Measurements from ENCODE around the gene FTCDNL1. TPM values are rescaled to one million over a fixed set of nuclear protein-coding genes. Genes with fewer than 3 reads are reported as not detected.

Gene FTCDNL1
- total RNA-seq, 1 experiment from 2014 or later: not detected

DNA sequence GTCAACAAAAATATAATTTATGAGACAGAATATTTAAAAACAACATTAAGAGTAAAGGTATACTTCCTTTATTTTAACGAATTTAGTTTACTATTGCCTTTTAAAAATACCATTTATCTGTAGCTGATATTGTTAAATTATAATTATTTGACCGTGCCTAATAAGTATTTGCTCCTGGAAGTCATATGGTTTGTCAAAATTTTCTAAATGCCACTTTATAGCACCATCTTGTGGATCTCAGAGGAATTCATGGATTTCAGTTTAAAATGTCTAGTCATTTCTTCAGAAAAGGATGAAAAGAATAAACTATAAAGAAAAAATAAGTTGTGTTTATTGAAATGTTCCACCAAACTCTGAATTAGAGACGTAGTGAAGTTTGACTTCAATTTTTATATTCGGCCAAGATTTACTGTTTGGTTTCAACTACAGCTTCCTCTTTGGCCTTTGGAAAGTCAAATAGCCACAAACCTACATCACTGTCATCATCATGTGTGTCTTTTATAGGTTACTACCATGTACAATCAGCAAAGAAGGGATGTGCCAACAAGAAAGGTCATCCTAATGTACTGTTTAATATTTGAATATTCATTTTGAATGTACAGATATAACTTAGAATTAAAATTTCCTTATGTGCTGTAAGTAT lies 10.3 kb upstream of the FTCDNL1 start:
- no peaks in the 10 kb centered on the region; the same call in none of the 2 replicates for H3K27me3 ChIP-seq (replicated peaks)
- no peak for DNase-seq (ENCODE audit: low read depth in 1 of 2, low spot score in 2 of 2)
- H3K27ac ChIP-seq: no peak overlapping the region
- H3K4me3 ChIP-seq: no peak overlapping the region
- no peaks in the 10 kb centered on the region for H3K36me3 ChIP-seq
- H3K4me1 ChIP-seq (replicated peaks): no peaks in the 10 kb centered on the region
- no peaks in the 10 kb centered on the region for H3K9me3 ChIP-seq (replicated peaks)

DNA sequence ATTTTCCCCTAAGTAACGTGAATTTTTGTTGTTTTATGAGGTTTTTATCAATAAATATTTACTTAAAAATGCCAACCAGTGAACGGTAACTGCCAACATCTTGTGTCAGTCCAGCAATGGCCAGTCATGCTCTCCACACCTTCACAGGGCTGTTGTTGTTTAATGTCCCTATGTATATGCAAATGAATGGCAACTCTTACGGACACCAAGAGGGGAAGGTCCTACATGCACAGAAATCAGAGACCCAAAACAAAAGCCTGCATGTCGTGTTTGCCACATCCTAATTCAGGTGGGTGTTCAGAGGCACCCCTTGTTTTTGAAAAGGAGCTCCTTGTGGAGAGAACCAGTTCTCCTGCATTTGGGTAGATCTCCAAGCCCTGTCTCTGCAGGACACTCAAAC lies 4.8 kb upstream of the FTCDNL1 start:
- H3K9me3 ChIP-seq (replicated peaks): no peaks in the 10 kb centered on the region
- H3K27ac ChIP-seq: no peak overlapping the region
- H3K27me3 ChIP-seq (replicated peaks): peaks cover 34% of the 10 kb centered on the region
- no peaks in the 10 kb centered on the region for H3K36me3 ChIP-seq
- peaks cover 6% of the 10 kb centered on the region; the same call in 1 of the 2 replicates for H3K4me1 ChIP-seq (replicated peaks)
- H3K4me3 ChIP-seq: no peak overlapping the region
- DNase-seq (ENCODE audit: low read depth in 1 of 2, low spot score in 2 of 2): no peak

DNA sequence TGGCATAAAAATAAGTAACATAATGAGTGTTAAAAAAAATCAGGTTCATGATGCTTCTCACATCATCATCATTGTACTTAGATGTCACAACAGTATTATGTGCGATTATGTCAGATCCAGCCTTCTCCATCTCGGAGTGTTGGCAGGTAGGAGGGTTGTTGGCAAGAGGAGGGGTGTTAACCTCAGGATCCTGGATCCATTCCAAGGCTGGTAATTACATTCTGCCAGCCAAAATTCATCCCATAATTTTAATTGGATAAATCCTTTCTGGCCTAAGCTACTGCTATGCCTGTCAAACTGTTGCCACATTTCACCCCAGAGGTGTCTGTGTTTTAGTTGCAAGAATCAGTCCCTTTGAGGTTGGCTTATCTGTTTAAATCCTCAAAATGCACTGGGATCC lies 891 bp upstream of the FTCDNL1 start:
- no peaks in the 10 kb centered on the region for H3K36me3 ChIP-seq
- peaks cover 8% of the 10 kb centered on the region; the same call in 1 of the 2 replicates for H3K4me1 ChIP-seq (replicated peaks)
- peaks cover 63% of the 10 kb centered on the region for H3K27me3 ChIP-seq (replicated peaks)
- no peaks in the 10 kb centered on the region for H3K9me3 ChIP-seq (replicated peaks)
- H3K4me3 ChIP-seq: no peak overlapping the region
- no peak for DNase-seq (ENCODE audit: low read depth in 1 of 2, low spot score in 2 of 2)
- no peak overlapping the region for H3K27ac ChIP-seq

DNA sequence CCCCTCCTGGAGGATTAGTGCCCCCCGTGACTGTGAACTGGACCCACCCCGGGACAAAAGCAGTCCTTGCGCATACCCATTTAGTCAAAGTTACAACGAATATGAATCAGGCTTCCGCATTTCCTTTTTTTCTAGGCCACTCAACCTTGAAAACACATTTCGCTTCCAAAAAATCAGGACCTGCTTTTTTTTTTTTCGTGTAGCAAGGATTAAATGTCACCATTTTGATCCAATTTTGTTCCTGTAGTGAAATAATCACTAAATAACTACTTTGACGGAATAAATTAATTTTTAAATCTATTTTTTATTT lies 464 bp upstream of the FTCDNL1 start:
- Histone ChIP-seq H3K9me3 (replicated peaks) (no peaks in the 10 kb centered on the region), H3K4me1 (replicated peaks) (peaks cover 8% of the 10 kb centered on the region; the same call in 1 of the 2 replicates), H3K27me3 (replicated peaks) (peaks cover 63% of the 10 kb centered on the region), H3K27ac (no peak overlapping the region), H3K4me3 (no peak overlapping the region), H3K36me3 (no peaks in the 10 kb centered on the region)
- no peak for DNase-seq (ENCODE audit: low read depth in 1 of 2, low spot score in 2 of 2)

DNA sequence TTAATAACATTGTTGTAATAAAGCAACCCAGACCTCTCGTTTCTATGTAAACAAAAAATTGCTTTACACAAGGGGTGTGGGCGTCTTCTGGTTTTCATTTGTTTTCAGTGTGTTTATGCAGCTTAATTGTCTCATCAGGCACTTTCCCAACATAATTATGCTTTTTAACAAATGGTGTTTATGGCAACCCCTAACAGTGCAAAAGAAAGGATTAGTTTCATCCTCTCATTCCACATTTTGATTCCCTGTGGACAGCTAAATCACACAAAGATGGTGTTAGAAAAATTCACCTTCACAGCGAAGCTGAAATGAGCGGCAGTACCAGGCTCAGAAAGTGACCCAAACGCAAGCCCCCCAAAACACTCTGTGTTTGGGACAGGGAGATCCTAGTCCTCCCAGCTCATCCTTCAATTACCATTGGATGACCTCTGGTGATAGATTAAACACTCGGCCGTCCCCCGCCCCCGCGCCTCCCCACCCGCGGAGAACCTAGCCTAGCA lies 724 bp downstream of the FTCDNL1 start:
- Histone ChIP-seq H3K4me1 (replicated peaks) (peaks cover 8% of the 10 kb centered on the region; the same call in 1 of the 2 replicates), H3K36me3 (no peaks in the 10 kb centered on the region), H3K9me3 (replicated peaks) (no peaks in the 10 kb centered on the region), H3K27me3 (replicated peaks) (peaks cover 58% of the 10 kb centered on the region), H3K27ac (no peak overlapping the region), H3K4me3 (peak overlapping the region; percentile 40; the same call in 1 of the 2 replicates)
- no peak for DNase-seq (ENCODE audit: low read depth in 1 of 2, low spot score in 2 of 2)

DNA sequence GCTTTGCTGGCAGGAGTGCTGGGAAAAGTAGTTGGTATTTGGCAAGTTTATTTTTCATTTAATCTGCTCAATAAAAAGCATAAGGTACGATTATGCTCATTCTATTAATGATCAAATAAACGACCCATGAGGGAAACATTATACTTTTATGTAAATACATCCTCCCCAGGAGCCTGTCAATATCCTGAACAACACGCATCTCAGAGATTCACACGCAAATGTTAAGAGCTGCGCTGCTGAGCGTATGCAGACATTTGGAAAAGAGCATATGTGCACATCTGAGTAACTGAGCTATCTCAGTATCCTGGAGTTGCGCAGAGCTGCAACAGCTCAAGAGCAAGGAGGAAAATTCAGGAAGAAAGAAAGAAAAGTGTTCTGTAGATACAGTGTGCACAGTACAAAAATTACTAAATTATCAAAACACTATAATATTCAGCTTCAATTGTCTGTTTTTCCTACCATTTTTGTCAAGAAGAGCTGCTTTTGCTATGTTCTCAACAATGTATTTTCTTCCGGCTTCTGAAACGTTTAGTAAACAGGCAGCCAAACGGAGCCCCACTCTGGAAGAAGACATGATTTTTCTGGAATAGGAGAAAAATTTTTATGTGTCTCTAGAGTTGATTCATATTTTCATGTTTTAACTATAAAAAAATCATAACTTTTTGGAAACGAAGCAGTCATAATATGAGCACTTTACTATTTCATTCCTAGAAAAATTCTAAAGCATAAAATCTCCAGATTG lies 2.4 kb downstream of the FTCDNL1 start:
- Histone ChIP-seq H3K36me3 (no peaks in the 10 kb centered on the region), H3K27me3 (replicated peaks) (peaks cover 53% of the 10 kb centered on the region), H3K27ac (no peak overlapping the region), H3K4me3 (no peak overlapping the region), H3K9me3 (replicated peaks) (no peaks in the 10 kb centered on the region), H3K4me1 (replicated peaks) (peaks cover 8% of the 10 kb centered on the region; the same call in 1 of the 2 replicates)
- no peak for DNase-seq (ENCODE audit: low read depth in 1 of 2, low spot score in 2 of 2)

DNA sequence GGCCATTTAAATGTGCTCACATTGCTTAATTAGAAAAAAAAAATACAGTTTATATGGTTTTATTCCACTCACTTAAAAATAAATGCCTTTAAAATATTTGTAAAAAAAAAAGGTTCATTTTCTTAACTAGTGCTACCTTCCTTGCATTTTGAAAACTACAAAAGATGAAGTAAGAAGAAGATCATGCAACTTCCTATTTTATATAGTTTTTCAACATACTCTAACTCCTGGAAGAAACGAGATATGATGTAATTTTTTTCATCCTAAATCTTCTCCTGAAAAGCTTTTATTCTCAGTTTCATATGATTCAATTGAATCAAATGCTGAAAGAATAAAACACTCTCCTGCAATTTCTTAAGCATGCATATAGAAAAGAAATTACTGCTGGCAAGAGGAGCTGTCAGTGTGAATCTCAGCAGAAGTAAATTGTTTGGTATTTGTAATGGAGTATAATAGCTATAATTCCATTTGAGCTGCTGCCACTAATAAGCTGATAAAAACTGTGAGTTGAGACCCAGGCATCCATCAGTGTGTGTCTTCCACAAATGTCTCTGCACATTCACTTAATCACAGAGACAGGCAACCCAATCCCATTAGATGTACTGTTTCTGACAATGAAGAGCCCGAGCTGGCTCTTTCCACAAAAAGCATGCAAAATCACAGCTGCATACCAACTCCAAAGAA lies 3.7 kb downstream of the FTCDNL1 start:
- Histone ChIP-seq H3K4me1 (replicated peaks) (peaks cover 8% of the 10 kb centered on the region; the same call in 1 of the 2 replicates), H3K9me3 (replicated peaks) (no peaks in the 10 kb centered on the region), H3K27ac (no peak overlapping the region), H3K27me3 (replicated peaks) (peaks cover 51% of the 10 kb centered on the region), H3K4me3 (no peak overlapping the region), H3K36me3 (no peaks in the 10 kb centered on the region)
- DNase-seq (ENCODE audit: low read depth in 1 of 2, low spot score in 2 of 2): no peak

DNA sequence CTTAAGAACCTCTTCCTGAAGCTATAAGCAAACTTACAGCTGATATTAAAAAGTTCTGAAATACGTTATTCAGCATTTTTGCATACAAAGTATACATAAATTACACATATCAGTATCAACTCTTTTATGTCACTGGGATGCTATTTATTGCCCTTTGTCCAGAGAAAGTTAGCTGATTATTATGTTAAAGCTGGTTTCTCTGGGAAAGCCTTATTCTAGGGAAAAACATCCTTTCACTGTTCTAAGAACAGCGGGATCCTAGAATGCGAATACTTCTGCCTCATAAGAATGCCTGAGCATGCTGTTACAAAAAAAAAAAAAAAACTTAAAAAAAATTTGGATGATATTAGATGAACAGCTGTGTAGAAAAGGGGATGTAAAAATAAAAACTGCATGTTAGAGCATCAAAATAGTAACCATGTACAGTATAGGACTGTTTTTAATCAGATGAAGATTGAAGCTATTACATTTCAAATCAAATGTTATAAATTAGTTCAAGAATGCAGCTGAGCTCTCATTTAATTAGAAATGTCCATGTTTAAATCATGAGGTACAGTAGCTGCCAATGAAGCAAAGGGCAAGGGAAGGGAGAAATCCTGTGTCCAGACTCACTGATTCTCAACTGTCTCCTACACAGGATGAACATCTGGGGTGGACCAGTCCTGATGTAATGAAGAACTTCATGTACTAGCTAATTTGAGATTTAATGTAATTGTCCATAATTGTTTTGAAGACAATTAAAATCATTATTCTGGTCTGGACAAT lies 8.2 kb downstream of the FTCDNL1 start:
- no peak for DNase-seq (ENCODE audit: low read depth in 1 of 2, low spot score in 2 of 2)
- no peak overlapping the region for H3K4me3 ChIP-seq

DNA sequence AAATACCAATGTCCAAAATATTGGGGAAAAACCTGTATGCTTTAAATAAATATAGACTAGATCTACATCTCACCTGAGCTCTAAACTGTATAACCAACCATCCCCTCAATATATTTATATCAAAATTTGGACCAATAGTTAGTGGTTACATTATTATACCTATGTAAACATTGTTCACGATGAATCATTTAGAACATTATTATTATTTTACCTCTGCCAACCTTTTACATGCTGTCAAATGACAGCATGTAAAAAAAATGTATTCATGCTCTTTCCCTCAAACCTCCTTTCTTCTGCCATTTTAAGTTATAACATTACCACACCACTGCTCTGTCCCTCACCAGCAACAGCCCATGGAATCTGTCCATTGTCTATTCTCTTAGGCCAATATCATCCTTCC lies 9.6 kb downstream of the FTCDNL1 start:
- Histone ChIP-seq H3K4me1 (replicated peaks) (no peaks in the 10 kb centered on the region), H3K4me3 (no peak overlapping the region), H3K9me3 (replicated peaks) (0 out of 2 replicates have a peak, but pooled peaks cover 4% of the 10 kb centered on the region), H3K27me3 (replicated peaks) (peaks cover 15% of the 10 kb centered on the region; the same call in 1 of the 2 replicates), H3K36me3 (no peaks in the 10 kb centered on the region), H3K27ac (no peak overlapping the region)
- DNase-seq (ENCODE audit: low read depth in 1 of 2, low spot score in 2 of 2): no peak

More for the DNA sequence above, 8.2 kb downstream of the FTCDNL1 start:
- no peaks in the 10 kb centered on the region for H3K4me1 ChIP-seq (replicated peaks)
- H3K27me3 ChIP-seq (replicated peaks): peaks cover 19% of the 10 kb centered on the region; the same call in 1 of the 2 replicates
- H3K27ac ChIP-seq: no peak overlapping the region
- H3K36me3 ChIP-seq: no peaks in the 10 kb centered on the region
- 0 out of 2 replicates have a peak, but pooled peaks cover 4% of the 10 kb centered on the region for H3K9me3 ChIP-seq (replicated peaks)

DNA sequence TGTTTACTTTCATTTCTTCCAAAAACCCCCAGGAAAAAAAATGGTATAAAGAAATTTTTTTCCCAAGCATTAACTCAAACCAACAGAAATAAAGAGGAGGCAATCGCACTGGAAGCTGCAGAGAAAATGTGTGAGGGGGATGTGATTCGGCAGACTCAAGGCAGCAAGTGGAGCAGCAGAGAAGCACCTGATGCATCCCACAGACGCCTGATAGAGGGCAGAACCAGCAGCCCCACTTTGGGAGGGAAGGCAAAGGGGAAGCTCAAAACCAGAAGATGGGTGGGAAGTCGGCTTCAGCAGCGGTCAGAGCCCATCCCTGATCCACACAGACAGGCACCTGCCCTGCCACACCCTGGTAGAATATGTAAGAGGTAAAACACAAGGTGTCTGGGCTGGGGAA lies 12.6 kb downstream of the FTCDNL1 start:
- no peak for DNase-seq (ENCODE audit: low read depth in 1 of 2, low spot score in 2 of 2)
- H3K4me1 ChIP-seq (replicated peaks): no peaks in the 10 kb centered on the region
- H3K4me3 ChIP-seq: no peak overlapping the region
- H3K27me3 ChIP-seq (replicated peaks): 0 out of 2 replicates have a peak, but pooled peaks cover 12% of the 10 kb centered on the region
- H3K9me3 ChIP-seq (replicated peaks): 0 out of 2 replicates have a peak, but pooled peaks cover 4% of the 10 kb centered on the region
- H3K27ac ChIP-seq: no peak overlapping the region
- H3K36me3 ChIP-seq: no peaks in the 10 kb centered on the region

DNA sequence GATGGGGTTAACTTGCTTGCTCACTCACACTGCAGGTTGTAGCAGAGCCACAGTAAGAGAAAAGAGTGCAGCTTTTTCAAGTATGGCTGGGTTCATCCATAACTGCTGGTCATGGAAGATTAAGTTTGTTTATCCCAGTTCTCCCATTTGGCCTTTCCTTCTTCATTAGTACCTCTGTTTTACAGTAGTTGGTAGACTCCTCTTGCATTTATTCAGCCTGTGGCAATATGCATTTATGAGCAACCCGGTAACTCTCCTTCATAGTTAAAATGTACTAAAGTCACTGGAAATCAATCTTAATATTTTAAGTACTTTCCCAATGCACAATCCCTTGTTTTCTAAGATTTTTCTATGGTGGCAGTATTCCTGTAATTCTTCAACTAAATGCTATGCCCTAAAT lies 14.0 kb downstream of the FTCDNL1 start:
- H3K9me3 ChIP-seq (replicated peaks): 0 out of 2 replicates have a peak, but pooled peaks cover 4% of the 10 kb centered on the region
- no peak for DNase-seq (ENCODE audit: low read depth in 1 of 2, low spot score in 2 of 2)
- 0 out of 2 replicates have a peak, but pooled peaks cover 7% of the 10 kb centered on the region for H3K27me3 ChIP-seq (replicated peaks)
- no peaks in the 10 kb centered on the region for H3K36me3 ChIP-seq
- H3K27ac ChIP-seq: no peak overlapping the region
- H3K4me1 ChIP-seq (replicated peaks): no peaks in the 10 kb centered on the region
- H3K4me3 ChIP-seq: no peak overlapping the region

DNA sequence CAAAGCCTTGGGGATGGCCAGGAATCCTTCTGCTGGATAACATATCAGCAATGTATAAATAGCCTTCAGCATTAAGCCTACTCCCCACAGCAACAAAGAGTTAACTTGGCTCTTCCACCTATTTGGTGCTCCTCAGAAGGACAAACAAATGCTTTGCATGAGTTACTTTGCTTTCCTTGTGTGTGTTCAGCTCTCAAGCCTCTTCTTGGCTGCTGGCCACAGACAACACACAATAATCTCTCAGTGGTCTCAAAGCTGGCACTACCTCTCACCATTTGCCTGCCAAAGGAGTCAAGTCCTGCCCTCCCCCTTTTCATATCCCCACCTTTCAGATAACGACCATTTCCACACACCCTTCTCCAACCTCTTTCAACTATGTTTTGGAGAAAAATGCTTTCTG lies 17.5 kb downstream of the FTCDNL1 start:
- no peaks in the 10 kb centered on the region for H3K4me1 ChIP-seq (replicated peaks)

DNA sequence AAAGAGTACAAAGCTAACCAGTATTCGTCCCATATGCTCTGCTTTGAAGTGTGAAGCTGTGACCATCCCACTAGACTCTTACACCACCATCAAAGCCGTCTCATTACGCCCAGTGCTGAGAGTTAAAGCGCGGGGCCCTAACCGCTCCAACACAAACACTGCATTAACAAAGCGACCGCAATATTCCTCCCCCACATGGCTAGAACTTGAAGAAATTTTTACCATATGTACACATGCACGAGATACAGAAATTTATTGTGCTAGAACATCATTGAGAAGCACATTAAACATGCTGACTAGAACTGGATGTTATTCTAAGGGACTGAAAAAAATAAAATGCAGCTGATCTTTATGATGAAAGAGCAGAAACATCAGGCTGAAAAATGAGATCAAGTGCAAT lies 20.5 kb downstream of the FTCDNL1 start:
- Histone ChIP-seq H3K4me1 (replicated peaks) (no peaks in the 10 kb centered on the region), H3K9me3 (replicated peaks) (no peaks in the 10 kb centered on the region), H3K4me3 (no peak overlapping the region), H3K36me3 (no peaks in the 10 kb centered on the region), H3K27ac (no peak overlapping the region), H3K27me3 (replicated peaks) (peaks cover 2% of the 10 kb centered on the region)
- no peak for DNase-seq (ENCODE audit: low read depth in 1 of 2, low spot score in 2 of 2)

More for the DNA sequence above, 17.5 kb downstream of the FTCDNL1 start:
- H3K27ac ChIP-seq: no peak overlapping the region
- no peak overlapping the region for H3K4me3 ChIP-seq
- no peaks in the 10 kb centered on the region for H3K9me3 ChIP-seq (replicated peaks)
- no peak for DNase-seq (ENCODE audit: low read depth in 1 of 2, low spot score in 2 of 2)
- peaks cover 2% of the 10 kb centered on the region for H3K27me3 ChIP-seq (replicated peaks)
- H3K36me3 ChIP-seq: no peaks in the 10 kb centered on the region
